Activated CD4-positive, CD25-positive, alpha-beta regulatory T cell treated with anti-CD3 and anti-CD28 coated beads, Interleukin-2, amount 50 U/mL, for 24 hours (primary cell): Measurements from ENCODE around the gene IL4I1.
"Not testable (repeated sequence)": the region's sequence is repeated elsewhere in the genome, so short reads cannot be mapped to it uniquely, and the experiment has no call there.

Source experiments
- ATAC-seq, 2 donors: fragments of 150-1000 bp; cut with Tn5 transposase; one replicate each; pipeline ENCODE4 v1.10.0; 2021; ENCODE audit warnings: mild to moderate bottlenecking in 1 of 2, moderate library complexity in 1 of 2

IL4I1 gene, protein sequence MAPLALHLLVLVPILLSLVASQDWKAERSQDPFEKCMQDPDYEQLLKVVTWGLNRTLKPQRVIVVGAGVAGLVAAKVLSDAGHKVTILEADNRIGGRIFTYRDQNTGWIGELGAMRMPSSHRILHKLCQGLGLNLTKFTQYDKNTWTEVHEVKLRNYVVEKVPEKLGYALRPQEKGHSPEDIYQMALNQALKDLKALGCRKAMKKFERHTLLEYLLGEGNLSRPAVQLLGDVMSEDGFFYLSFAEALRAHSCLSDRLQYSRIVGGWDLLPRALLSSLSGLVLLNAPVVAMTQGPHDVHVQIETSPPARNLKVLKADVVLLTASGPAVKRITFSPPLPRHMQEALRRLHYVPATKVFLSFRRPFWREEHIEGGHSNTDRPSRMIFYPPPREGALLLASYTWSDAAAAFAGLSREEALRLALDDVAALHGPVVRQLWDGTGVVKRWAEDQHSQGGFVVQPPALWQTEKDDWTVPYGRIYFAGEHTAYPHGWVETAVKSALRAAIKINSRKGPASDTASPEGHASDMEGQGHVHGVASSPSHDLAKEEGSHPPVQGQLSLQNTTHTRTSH

DNA sequence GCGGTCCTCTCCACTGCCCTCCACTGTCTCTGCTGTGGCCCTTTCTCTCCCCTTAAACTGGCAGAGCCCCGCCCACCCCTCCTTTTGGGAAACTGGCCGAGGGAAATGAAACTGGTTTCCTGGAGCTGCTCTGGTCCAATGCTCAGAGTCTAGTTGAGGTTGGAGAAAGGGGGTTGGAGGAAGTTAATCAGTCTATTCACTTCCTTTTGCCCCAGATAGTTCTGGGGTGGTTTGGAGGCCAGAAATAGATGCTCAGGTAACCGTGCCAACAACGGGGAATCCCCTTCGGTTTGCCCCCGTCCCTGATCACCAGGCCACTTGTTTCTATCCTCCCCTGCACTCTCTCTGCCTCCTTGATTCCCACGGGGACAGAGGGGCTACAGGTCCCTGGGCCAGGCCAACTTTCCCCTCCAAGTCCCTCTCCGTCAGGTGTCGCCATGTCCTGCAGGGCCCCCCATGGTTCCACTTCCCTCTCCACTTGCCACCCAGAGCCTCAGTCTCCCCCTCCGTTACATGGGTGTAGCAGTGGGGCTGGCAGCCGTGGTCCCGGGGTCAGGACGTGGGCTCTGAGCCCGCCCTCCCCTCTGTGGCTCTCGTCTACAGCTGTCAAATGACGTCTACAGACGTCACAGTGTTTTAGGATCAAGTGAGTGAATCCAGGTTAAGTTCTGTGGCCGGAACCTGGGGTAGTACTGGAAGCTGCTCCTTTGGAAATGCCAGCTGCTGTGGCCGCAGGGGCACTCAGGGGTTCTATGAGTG, at the start of gene IL4I1:
Gene IL4I1 (minus strand): TSS at position 25 of the 759 bp plus-strand sequence. CDS start 727 bp downstream, outside the sequence.
- peak; percentile 60 to 70 for ATAC-seq

DNA sequence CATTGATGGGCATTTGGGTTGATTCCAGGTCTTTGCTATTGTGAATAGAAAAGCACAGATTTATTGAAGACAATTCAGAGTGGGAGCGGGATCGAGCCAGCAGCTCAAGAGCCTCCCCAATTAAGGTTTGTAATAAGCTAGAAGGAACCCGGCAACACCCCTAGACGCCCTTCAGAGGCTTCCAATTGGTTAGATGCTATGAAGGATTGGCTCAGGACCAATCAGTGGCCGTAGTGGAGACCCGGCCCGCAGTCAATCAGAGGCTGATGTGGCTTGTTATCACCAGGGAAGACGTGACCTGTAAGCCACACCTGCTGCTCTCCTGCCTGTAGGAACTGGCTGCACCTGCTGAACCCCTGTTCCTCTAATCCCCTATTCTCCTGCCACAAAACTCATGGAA, 49.7 kb upstream of the IL4I1 start:
- ATAC-seq: no peak

DNA sequence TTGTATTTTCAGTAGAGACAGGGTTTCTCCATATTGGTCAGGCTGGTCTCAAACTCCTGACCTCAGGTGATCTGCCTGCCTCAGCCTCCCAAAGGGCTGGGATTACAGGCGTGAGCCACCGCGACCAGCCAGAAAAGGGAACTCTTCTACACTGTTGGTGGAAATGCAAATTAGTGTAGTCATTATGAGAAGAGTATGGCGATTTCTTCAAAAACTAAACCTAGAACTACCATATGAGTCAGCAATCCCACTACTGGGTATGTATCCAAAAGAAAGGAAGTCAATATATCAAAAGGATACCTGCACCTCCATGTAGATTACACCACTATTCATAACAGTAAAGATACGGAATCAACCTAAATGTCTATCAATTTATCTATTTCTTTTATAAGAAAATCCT, 47.9 kb upstream of the IL4I1 start:
- peak; percentile 28 to 53 for ATAC-seq

DNA sequence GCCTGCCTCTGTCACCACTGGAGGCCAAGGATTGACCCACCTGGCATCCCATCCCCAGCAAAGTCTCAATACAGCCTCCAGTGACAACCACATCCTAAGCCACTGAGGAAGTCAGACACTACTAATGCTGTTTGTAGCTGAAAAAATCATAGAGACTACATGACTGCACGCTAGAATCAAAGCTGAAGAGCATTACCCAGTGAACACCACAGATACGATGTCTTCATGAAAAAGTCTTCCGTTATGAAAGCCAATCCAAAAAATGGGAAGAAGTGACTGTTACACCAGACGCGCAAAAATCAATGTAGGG, 43.8 kb upstream of the IL4I1 start:
- no peak for ATAC-seq

DNA sequence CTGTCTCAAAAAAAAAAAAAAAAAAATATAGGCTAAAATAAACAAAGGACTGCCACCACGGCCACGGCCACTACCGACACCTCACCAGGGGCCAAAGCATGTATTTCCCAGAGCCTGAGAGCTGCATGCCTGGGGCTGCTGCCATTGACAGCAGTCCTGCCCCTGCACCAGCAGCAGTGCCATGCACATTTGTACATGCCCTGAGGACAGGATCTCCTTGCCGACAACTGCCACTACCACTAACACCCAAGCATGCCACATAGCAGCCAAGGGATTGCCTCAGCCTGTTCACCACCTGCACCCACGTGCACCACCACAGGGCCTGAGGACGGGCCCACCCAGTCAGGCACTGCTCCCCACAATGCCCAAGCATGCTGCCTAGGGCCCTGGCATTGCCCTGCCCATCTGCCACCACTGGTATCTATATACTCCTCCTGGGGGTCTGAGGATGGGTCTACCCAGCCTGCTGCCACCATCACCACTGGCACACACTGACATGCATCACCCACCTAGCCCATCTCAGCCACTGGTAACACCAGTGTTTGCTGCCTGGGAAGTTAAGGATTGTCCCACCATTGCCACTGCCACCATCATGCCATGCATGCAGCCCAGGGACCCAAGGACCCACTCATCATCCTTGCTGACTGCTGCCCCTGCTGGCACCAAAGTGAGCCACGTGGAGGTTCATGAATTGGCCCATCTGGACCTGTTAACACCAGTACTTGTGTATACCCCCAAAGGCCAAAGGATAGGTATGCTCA, 43.2 kb upstream of the IL4I1 start:
- no peak for ATAC-seq

DNA sequence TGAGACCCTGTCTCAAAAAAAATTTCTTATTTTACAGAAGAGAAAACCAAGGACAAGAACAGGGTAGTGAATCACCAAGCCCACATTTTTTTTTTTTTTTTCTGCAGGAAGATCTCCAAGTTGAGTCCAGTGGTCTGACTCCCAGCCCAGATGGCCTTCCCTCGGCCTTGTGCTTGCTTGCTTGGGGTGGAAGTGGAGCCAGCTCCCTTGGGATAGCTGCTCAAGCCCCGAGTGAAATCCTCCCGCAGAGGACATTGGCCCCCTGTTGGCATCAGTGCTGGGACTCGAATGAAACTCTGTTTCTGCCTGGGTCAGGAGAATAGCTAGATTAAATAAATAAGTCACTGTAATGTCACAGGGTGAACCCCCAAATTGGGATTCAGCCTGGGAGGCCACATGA, 42.0 kb upstream of the IL4I1 start:
- no peak for ATAC-seq

DNA sequence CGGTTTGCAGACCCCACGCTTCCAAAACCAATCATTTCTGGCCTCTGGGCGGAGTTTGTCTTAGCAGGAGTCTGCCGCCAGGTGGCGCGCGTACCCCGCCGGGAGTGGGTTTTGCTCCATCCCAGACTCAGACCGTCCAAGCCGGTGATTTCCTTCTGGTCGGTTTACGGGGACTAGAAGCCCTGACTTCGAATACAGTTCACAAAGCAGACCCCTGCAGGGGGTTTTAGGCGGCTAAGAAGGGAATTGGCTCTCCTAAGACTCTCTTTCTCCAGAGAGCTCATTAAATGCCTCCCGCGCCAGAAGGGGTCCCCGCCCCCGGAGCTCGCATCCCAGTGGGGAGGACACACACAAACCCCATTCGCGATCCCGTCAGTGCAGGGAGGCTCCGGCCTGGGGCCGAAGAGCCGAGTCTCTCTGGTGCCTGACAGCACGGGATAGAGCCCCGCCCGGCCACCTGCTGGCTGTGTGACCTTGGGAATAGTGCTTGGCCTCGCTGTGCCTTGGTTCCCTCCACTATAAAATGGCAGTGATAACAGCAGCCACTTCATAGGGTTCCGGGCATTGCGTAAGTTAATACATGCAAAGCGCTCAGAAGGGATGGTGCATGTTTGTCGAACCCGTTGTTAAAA, 41.2 kb upstream of the IL4I1 start:
- ATAC-seq: peak; percentile 65 to 77

DNA sequence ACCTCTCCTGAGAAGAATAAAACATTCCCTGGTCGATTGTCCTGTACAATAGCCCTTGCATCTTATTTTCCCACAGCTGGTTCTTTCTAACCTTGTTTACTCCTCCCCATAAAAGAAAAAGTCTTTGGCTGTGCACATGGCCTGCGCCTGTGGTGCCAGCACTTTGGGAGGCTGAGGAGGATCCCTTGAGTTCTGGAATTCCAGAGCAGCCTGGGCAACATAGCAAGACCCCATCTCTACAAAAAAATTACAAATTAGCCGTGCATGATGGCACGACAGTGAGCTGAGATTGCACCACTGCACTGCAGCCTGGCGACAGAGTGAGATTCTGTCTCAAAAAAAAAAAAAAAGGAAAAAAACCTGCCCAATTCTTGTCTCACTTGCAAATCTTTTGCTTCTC, 39.9 kb upstream of the IL4I1 start:
- ATAC-seq: no peak

DNA sequence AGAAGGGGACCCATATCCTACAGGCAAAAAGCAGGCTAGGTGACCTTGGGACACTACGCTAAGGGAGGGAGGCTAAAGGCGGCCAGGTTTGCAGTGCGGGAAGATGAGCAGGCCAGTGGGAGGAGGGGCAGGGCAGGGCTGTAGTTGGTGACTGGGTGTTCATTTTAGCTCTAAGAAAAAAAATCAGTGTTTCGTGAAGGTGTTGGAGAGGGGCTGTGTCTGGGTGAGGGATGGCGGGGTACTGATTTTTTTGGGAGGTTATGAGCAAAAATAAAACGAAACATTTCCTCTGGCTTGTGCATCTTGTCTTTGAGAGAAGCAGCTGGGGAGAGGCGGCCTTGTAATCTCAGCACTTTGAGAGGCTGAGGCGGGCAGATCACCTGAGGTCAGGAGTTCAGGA, 37.0 kb upstream of the IL4I1 start:
- no peak for ATAC-seq

DNA sequence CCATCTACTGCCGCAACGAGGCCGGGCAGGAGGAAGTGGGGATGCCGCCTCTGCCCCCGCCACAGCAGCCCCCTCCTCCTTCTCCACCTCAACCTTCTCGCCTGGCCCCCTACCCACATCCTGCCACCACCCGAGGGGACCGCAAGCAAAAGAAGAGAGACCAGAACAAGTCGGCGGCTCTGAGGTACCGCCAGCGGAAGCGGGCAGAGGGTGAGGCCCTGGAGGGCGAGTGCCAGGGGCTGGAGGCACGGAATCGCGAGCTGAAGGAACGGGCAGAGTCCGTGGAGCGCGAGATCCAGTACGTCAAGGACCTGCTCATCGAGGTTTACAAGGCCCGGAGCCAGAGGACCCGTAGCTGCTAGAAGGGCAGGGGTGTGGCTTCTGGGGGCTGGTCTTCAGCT, 36.0 kb upstream of the IL4I1 start:
- no peak for ATAC-seq

DNA sequence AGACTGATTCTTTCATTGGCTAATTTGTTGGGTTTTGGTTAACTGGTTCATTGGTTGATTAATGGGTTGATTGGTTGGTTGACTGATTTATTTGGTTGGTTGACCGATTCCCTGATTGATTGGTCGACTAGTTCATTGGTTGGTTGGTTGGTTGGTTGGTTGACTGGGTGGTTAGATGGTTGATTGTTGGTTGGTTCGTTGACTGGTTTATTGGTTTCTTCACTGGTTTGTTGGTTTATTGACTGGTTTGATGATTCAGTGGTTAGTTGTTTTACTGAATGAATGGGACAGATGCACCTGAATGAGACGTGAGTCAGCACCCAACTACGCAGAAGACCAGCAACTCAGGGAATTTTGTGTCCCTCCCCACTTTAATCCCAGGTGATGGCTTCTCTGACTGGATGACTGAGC, 35.4 kb upstream of the IL4I1 start:
- ATAC-seq: no peak

DNA sequence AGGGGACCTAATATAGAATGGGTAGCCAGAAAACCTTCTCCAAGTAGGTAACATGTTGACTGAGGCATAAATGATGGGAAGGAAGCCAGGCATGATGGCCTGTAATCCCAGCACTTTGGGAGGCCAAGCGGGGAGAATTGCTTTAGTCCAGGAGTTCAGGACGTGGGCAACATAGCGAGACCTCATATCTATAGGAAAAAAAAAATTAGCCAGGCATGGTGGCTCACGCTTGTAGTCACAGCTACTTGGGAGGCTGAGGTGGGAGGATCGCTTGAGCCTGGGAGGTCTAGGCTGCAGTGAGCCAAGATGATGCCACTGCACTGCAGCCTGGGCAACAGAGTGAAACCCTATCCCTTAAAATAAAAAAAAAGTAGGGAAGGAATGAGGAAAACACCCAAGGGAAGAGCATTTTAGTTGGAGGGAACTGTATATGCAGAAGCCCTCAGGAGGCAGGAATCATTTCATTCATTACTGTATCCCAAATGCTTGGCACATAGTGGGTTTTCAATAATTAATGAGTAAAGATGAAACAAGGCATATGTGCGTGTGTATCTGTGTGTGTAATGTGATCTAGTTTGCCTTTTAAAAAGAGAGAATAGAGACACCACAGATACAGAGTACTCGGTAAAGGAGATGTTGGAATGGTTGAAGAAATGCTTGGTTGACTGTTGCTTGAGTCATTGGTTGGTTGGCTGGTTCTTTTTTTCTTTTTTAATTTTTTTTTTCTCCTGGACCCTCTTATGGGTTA, 34.8 kb upstream of the IL4I1 start:
- ATAC-seq: no peak

DNA sequence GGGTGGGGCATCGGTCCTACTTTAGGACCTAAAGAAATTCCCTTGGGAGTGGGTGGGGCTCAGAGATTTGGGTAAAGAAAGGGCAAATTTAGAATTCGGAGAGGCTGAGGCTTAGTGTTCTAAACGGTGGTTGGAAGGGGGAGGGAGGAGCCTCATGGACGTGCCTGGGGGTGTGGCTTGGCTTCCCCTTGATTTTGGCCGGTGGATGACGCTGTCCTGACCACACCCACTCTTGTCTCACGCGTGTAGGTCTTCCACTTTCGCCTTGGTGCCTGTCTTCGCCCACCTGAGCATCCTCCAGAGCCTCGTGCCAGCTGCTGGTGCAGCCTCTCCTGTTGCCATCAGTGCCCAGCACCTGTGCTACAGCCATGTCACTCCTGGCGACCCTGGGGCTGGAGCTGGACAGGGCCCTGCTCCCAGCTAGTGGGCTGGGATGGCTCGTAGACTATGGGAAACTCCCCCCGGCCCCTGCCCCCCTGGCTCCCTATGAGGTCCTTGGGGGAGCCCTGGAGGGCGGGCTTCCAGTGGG, 33.9 kb upstream of the IL4I1 start:
- ATAC-seq: no peak

DNA sequence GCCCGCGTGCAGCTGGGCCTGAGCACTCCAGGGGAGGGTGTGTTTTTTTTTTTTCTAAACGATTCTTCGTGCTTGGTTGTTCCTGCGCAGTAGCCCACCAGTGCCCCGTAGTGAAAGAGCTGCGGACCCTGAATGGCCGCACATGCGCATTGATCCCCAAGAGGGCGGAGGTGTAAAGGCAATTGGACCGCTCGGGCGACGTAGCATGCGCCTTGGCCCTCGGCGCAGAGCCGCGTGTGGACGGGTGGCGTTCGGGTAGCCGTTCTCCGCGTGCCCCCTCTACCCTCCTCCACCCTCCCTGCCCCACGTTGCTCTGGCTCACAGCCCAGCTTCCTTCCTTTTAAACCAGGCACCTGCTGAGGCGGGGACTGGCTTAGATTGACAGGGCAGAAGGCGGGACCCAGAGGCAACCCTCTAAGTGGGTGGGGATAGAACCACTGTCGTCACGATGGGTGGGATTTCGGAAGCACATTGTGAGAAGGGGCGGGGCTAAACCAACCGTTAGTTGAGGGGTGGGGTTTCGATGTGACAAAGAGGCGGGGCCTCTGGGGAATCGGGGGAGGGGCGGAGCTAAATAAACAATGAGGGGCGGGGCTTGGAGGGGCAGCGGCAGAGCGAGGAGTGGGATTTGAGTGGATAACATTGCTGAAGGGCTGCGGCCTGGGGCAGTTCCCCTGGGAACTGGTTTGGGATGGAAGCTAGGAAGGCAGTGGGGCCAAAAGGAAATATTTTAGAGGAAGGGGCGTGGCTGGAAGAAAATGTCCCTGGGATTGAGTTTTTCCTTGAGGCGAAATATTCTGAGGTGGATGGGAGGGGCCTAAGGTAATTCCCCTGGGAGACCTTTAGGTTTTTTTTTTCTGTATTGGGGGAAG, 33.2 kb upstream of the IL4I1 start:
- ATAC-seq: peak; percentile 88 to 89

DNA sequence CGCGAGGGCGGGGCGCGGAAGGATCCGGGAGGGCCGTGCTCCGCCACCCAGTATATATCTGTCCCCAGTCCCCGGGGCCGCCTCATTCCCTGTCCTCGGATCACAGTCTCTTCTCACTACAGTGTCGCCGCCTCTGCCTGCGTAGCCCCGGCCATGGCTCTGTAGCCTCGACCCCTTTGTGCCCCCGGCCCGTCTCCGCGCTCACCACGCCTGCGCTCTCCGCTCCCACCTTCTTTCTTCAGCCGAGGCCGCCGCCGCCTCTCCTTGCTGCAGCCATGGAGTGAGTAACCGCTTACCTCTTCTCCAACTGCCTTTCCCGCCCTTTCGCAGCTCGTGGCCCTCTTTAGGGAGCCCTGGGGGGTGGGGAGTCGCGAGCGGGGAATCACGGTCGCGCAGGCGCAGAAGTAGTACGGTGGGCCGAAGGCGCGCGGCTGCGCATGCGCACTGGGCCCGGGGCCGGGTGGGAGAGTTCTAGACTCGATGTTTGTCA, 32.5 kb upstream of the IL4I1 start, which contains the start of the genes ATF5 and NUP62:
Gene ATF5 (plus strand): TSS at position 85 of the 490 bp plus-strand sequence. CDS start 1,646 bp downstream, outside the sequence.
Gene NUP62 (minus strand): TSS at position 384 of the 490 bp plus-strand sequence. CDS start 19,697 bp downstream, outside the sequence.
- peak; percentile 36 to 50 for ATAC-seq

DNA sequence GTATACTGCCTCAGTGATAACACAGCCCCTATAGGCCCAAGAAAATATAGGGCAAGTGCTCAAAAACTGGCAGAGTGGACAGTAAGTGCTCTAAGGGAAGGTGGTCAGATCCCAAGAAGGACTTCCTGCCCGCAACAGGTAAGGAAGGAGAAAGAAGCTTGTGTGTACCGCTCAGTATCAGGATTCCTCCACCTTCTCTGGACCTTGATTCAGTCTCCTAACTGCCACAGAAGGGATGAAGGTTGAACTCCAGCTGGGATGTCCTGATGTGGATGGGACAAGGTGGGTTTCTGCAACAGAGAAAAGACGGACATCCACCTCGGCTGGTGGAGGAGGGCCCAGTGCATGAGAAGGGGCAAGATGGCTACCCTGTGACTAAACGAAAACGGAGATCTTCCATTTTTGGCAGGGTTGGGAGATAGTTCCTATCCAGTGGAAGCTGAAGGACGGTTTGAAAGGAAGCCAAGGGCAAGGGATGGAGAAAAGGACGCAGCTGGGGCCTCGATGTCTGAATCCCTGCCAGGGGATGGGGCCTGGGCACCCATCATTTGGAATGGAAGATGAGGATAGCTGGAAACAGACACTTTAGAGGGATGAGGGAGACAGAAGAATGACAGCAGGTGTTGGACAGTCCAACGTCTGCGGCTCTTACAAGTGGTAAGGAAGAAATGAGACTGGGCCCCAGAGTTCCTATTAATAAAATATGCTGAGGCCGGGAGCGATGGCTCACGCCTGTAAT, 31.0 kb upstream of the IL4I1 start:
- no peak for ATAC-seq

DNA sequence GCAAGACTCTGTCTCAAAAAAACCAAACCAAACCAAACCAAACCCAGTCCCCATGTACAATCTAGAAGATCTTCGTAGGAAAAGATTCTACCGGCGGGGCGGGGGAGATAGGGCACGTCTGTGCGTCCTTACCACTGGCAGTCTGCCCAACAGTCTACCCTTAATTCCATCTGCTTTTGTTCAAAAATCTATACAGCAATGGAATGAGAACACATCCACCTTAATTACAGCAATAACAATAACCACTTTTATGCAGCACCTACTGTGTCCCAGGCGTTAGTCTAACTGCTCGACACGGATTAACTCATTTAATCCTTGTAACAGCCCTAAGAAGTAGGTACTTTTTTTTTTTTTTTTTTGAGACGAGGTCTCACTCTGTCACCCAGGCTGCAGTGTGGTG, 29.8 kb upstream of the IL4I1 start:
- no peak for ATAC-seq

DNA sequence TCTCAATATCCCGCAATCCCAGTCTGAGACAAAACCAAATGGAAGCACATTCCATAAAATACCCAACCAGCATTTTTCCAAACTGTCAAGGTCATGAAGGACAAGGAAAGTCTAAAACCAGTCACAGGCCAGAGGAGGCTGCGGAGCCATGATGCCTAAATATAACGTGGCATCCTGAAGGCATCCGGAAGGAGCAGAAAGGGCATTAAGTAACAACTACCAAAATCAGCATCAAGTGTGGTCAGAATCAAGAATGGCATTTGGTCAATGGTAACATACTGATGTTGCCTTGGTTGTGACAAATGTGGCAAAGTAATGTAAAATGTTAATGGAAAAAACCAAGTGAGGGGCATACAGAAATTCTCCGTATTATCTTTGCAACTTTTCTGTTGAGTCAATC, 28.8 kb upstream of the IL4I1 start:
- ATAC-seq: no peak

DNA sequence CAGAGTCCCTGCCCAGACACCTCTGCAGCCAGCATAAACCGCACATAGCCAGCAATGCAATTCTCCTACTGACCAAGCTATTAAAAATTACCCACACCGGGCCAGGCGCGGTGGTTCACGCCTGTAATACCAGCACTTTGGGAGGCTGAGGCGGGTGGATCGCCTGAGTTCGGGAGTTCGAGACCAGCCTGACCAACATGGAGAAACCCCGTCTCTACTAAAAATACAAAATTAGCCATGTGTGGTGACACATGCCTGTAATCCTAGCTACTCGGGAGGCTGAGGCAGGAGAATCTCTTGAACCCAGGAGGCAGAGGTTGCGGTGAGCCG, 28.2 kb upstream of the IL4I1 start:
- ATAC-seq: not testable (repeated sequence)
